ENCODE results near the gene KMT2C.
"Not testable (repeated sequence)": the region's sequence is repeated elsewhere in the genome, so short reads cannot be mapped to it uniquely, and the experiment has no call there.

Gene KMT2C

DNA sequence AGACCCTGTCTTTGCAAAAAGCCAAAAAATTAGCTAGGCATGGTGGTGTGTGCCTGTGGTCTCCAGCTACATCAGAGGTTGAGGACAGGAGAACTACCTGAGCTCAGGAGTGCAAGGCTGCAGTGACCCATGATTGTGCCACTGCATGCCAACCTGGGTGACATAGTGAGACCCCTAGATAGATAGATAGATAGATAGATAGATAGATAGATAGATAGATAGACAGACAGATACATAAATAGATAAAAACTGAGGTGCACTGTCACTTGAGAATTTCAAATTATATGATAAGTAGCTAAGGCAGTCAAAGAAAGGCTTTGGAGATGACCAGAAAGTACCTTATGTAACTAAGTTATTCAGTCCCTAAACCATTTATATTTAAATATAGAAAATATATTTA, 231.4 kb downstream of the KMT2C start:
- H3K79me2 ChIP-seq (ENCODE audit: insufficient read depth, low read length); H3K4me3 ChIP-seq (ENCODE audit: low read depth, low read length, poor library complexity, severe bottlenecking); H3F3A ChIP-seq (ENCODE audit: insufficient read depth, low read length); H3K4me2 ChIP-seq (ENCODE audit: low read length); H3K27me3 ChIP-seq (ENCODE audit: insufficient read depth, low read length); H3K27ac ChIP-seq (ENCODE audit: low read depth, low read length, poor library complexity, severe bottlenecking); H3K9me3 ChIP-seq (ENCODE audit: low read length); H2AFZ ChIP-seq (ENCODE audit: low read length); H3K9ac ChIP-seq (ENCODE audit: low read length); H3K4me1 ChIP-seq (ENCODE audit: insufficient read depth, low read length, severe bottlenecking); H3K9me2 ChIP-seq (ENCODE audit: low read depth, low read length); H4K20me1 ChIP-seq (ENCODE audit: insufficient read depth, low read length): not testable (repeated sequence)
- H3K36me3 ChIP-seq (ENCODE audit: insufficient read depth, low read length) = peaks cover 69% of the 10 kb centered on the region

- H3K4me1 ChIP-seq (ENCODE audit: insufficient read depth, low read length, severe bottlenecking) = no peaks in the 10 kb centered on the region
- H3K27me3 ChIP-seq (ENCODE audit: insufficient read depth, low read length) = no peaks in the 10 kb centered on the region
- no peak overlapping the region for H3K9ac ChIP-seq (ENCODE audit: low read length)
- TF ChIP-seq, protein P1, sequence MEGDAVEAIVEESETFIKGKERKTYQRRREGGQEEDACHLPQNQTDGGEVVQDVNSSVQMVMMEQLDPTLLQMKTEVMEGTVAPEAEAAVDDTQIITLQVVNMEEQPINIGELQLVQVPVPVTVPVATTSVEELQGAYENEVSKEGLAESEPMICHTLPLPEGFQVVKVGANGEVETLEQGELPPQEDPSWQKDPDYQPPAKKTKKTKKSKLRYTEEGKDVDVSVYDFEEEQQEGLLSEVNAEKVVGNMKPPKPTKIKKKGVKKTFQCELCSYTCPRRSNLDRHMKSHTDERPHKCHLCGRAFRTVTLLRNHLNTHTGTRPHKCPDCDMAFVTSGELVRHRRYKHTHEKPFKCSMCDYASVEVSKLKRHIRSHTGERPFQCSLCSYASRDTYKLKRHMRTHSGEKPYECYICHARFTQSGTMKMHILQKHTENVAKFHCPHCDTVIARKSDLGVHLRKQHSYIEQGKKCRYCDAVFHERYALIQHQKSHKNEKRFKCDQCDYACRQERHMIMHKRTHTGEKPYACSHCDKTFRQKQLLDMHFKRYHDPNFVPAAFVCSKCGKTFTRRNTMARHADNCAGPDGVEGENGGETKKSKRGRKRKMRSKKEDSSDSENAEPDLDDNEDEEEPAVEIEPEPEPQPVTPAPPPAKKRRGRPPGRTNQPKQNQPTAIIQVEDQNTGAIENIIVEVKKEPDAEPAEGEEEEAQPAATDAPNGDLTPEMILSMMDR (IDR thresholded peaks at IDR 0.05; ENCODE audit: low read length) = no peak
- no peak for TF ChIP-seq EZH2 (IDR thresholded peaks at IDR 0.05; ENCODE audit: borderline replicate concordance, low read length)
- no peak overlapping the region for H3K4me2 ChIP-seq (ENCODE audit: low read length)
- no peak overlapping the region for H3K4me3 ChIP-seq (ENCODE audit: low read depth, low read length, poor library complexity, severe bottlenecking)
- H3K79me2 ChIP-seq (ENCODE audit: insufficient read depth, low read length) = no peaks in the 10 kb centered on the region
- no peak overlapping the region for H3K27ac ChIP-seq (ENCODE audit: low read depth, low read length, poor library complexity, severe bottlenecking)
- H3F3A ChIP-seq (ENCODE audit: insufficient read depth, low read length) = no peaks in the 10 kb centered on the region
- no peaks in the 10 kb centered on the region for H3K9me2 ChIP-seq (ENCODE audit: low read depth, low read length)
- H3K9me3 ChIP-seq (ENCODE audit: low read length) = no peaks in the 10 kb centered on the region
- H2AFZ ChIP-seq (ENCODE audit: low read length) = no peak overlapping the region
- peaks cover 77% of the 10 kb centered on the region for H3K36me3 ChIP-seq (ENCODE audit: insufficient read depth, low read length)
- no peaks in the 10 kb centered on the region for H4K20me1 ChIP-seq (ENCODE audit: insufficient read depth, low read length)
Observed at GRCh38 chr7:152203095-152203494, 232.7 kb downstream of the KMT2C start.

DNA sequence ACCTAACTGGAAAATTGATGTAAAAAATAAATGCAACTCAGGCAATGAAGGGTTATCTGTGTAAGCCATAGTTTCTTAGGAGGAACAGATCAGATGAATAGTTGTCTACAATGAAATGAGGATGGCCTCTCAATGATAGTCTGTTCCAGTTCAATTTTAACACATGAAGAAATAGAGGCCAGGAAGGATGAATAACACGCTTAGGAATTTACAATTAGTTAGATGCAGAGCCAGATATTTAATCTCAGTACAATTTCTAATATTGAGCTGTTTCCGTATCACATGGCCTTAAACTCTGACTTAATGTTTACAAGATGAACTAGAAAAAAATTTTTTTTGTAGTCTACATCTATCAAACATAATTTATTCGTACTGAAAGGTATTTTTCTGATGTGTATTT, 233.7 kb downstream of the KMT2C start:
- Histone ChIP-seq H3K9me2 (ENCODE audit: low read depth, low read length) (no peaks in the 10 kb centered on the region), H3K27me3 (ENCODE audit: insufficient read depth, low read length) (no peaks in the 10 kb centered on the region), H3K4me2 (ENCODE audit: low read length) (no peak overlapping the region), H4K20me1 (ENCODE audit: insufficient read depth, low read length) (no peaks in the 10 kb centered on the region), H3K79me2 (ENCODE audit: insufficient read depth, low read length) (no peaks in the 10 kb centered on the region), H3K9ac (ENCODE audit: low read length) (no peak overlapping the region), H2AFZ (ENCODE audit: low read length) (no peak overlapping the region), H3K4me3 (ENCODE audit: low read depth, low read length, poor library complexity, severe bottlenecking) (no peak overlapping the region), H3K36me3 (ENCODE audit: insufficient read depth, low read length) (peaks cover 82% of the 10 kb centered on the region), H3K4me1 (ENCODE audit: insufficient read depth, low read length, severe bottlenecking) (no peaks in the 10 kb centered on the region), H3K27ac (ENCODE audit: low read depth, low read length, poor library complexity, severe bottlenecking) (no peak overlapping the region), H3K9me3 (ENCODE audit: low read length) (no peaks in the 10 kb centered on the region), H3F3A (ENCODE audit: insufficient read depth, low read length) (no peaks in the 10 kb centered on the region)
- TF ChIP-seq, protein P1 (IDR thresholded peaks at IDR 0.05; ENCODE audit: low read length) = no peak
- TF ChIP-seq EZH2 (IDR thresholded peaks at IDR 0.05; ENCODE audit: borderline replicate concordance, low read length) = no peak

DNA sequence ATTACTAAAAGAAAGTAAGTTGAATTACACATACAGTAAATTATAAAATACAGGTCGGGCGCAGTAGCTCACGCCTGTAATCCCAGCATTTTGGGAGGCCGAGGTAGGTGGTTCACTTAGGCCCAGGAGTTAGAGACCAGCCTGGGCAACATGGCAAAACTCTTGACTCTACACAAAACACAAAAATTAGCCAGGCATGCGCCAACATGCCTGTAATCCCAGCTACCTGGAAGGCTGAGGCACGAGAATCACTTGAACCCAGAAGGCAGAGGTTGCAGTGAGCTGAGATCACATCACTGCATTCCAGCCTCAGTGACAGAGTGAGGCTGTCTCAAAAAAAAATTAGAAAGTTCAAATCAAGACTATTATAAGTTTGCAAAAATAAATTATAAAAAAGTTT, 235.4 kb downstream of the KMT2C start:
- Histone ChIP-seq H3K4me2 (ENCODE audit: low read length) (no peak overlapping the region), H3K36me3 (ENCODE audit: insufficient read depth, low read length) (peaks cover 90% of the 10 kb centered on the region), H3F3A (ENCODE audit: insufficient read depth, low read length) (no peaks in the 10 kb centered on the region), H3K9ac (ENCODE audit: low read length) (no peak overlapping the region), H3K79me2 (ENCODE audit: insufficient read depth, low read length) (no peaks in the 10 kb centered on the region), H3K27ac (ENCODE audit: low read depth, low read length, poor library complexity, severe bottlenecking) (no peak overlapping the region), H2AFZ (ENCODE audit: low read length) (no peak overlapping the region), H4K20me1 (ENCODE audit: insufficient read depth, low read length) (no peaks in the 10 kb centered on the region), H3K4me1 (ENCODE audit: insufficient read depth, low read length, severe bottlenecking) (no peaks in the 10 kb centered on the region), H3K4me3 (ENCODE audit: low read depth, low read length, poor library complexity, severe bottlenecking) (no peak overlapping the region), H3K9me3 (ENCODE audit: low read length) (no peaks in the 10 kb centered on the region), H3K27me3 (ENCODE audit: insufficient read depth, low read length) (no peaks in the 10 kb centered on the region), H3K9me2 (ENCODE audit: low read depth, low read length) (no peaks in the 10 kb centered on the region)
- TF ChIP-seq EZH2 (IDR thresholded peaks at IDR 0.05; ENCODE audit: borderline replicate concordance, low read length) = no peak
- TF ChIP-seq, protein P1 (IDR thresholded peaks at IDR 0.05; ENCODE audit: low read length) = no peak
